GM21619 (cell line): ENCODE measurements around the gene PCYT2.
A peak's percentile ranks its signal among the peaks of the same experiment; 100 is the strongest.

Experiments used
- ATAC-seq: cut with Tn5 transposase; IDR thresholded peaks from one replicate; pipeline ENCODE4 v1.9.1; 2021; ENCODE audit not compliant: unreplicated experiment

Gene PCYT2

GRCh38 chr17:81914103-81914850 is 3.1 kb upstream of the PCYT2 start:
- ATAC-seq: no peak

- ATAC-seq: no peak
These were observed 2.3 kb upstream of the PCYT2 start for GRCh38 chr17:81913394-81914102.

- no peak for ATAC-seq
These were observed 1.5 kb upstream of the PCYT2 start for GRCh38 chr17:81912441-81913309.

- no peak for ATAC-seq
These were observed 770 bp upstream of the PCYT2 start for GRCh38 chr17:81911969-81912368.

- ATAC-seq: peak; percentile 17
These were observed 341 bp downstream of the PCYT2 start for GRCh38 chr17:81910840-81911276.

- no peak for ATAC-seq
These were observed 996 bp downstream of the PCYT2 start for GRCh38 chr17:81909966-81910839.

- ATAC-seq: no peak
These were observed 2.0 kb downstream of the PCYT2 start for GRCh38 chr17:81909231-81909630.

- ATAC-seq: no peak
These were observed 2.4 kb downstream of the PCYT2 start for GRCh38 chr17:81908793-81909192.

- no peak for ATAC-seq
These were observed 3.7 kb downstream of the PCYT2 start for GRCh38 chr17:81907219-81908145.

- ATAC-seq: no peak
These were observed 4.6 kb downstream of the PCYT2 start for GRCh38 chr17:81906476-81907218.

- ATAC-seq: no peak
These were observed 5.2 kb downstream of the PCYT2 start for GRCh38 chr17:81905993-81906392.

GRCh38 chr17:81905424-81905875 is 5.7 kb downstream of the PCYT2 start:
- ATAC-seq: no peak

GRCh38 chr17:81904600-81905423 is 6.4 kb downstream of the PCYT2 start:
- no peak for ATAC-seq

GRCh38 chr17:81903896-81904599 is 7.2 kb downstream of the PCYT2 start:
- ATAC-seq: no peak

- no peak for ATAC-seq
These were observed 7.8 kb downstream of the PCYT2 start for GRCh38 chr17:81903415-81903831.

- no peak for ATAC-seq
These were observed 8.4 kb downstream of the PCYT2 start for GRCh38 chr17:81902653-81903414.
